HL-60/S4 treated with phorbol 12-myristate 13-acetate at 8.2 ng/mL for 4 days and 3 days (cell line): ENCODE results near the gene ANKRD63.

Experiments used
- in situ Hi-C: fragments of 300-500 bp; cut with MboI; formaldehyde crosslinking; loops from 2 replicates; pipeline ENCODE4 v1.15.0; 2022; ENCODE audit warnings: low sequenced_read_pairs

Gene ANKRD63, protein sequence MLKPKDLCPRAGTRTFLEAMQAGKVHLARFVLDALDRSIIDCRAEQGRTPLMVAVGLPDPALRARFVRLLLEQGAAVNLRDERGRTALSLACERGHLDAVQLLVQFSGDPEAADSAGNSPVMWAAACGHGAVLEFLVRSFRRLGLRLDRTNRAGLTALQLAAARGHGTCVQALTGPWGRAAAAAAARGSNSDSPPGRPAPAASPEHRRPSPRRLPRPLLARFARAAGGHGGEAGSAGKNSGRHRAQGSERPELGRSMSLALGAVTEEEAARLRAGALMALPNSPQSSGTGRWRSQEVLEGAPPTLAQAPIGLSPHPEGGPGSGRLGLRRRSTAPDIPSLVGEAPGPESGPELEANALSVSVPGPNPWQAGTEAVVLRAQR

DNA sequence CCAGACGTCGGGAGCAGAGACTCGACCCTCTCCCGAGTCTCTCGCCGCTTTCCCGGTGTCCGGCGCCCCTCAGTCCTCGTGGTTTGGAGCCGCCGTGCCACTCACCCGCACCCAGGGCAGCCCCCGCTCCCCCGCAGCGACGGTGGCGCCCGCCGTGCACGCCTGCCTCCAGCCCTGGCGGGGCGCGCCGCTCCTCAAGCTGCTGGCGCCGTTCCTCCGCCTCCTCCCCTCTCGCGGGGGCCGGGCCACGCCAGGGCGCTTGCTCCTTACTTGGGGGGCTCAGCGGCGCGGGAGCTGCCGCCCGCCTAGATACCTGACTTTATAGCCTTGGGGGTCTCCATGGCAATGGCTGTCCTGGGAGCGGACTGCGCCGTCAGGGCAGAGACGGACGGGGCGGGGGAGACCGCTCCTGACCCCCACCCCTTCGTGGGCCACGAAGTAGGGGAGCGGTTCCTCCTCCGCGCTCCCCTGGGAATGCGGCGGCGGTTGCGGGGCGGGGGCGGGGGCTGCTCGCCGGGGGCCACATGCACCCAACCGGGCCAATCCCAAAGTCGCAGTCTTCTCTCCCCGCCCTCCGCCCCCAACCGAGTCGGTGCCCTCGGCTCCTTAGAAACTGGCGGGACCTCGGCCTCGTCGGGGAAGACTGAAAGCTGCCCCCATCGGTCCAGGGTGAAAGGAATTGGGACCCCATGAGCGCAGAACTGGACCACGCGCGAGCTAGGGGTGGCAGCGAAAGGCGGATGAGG, at the start of gene ANKRD63:
Gene ANKRD63, minus strand, starts transcription at position 196 of the 746 bp plus-strand sequence. CDS start 478 bp downstream, outside the sequence.
- in situ Hi-C loops, result no loop called here

DNA sequence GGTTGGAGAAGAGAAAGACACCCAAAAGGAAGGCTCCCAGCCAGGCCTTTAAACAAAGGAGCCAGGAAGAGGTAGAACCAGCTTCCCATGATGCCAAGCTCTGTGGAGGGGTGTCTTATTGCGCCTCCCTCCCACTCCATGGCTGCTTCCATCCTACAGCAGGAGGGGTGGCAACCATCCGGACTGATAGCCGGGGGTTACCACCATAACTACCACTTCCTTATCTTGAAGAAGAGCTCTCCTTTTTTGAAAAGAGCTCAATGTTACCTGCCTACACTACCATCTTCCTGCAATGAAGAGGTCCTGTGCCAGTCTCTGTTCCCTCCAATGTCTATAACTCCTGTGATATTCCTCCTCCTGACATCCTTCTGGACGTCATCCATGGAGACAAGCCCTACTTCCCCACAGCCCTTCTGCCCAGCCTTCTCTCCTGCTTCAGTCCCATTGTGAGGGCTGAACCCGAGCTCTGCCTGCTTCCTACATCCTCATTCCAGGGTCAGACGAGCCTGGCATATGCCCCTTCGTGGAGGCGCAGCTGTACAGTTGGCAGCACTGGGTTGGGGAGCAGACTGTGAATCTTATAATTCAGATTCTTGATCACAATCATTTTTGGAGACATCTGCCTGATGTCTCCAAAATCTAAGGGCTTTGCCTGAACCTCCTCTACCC, 49.4 kb upstream of the ANKRD63 start:
- in situ Hi-C loops, result no loop called here

DNA sequence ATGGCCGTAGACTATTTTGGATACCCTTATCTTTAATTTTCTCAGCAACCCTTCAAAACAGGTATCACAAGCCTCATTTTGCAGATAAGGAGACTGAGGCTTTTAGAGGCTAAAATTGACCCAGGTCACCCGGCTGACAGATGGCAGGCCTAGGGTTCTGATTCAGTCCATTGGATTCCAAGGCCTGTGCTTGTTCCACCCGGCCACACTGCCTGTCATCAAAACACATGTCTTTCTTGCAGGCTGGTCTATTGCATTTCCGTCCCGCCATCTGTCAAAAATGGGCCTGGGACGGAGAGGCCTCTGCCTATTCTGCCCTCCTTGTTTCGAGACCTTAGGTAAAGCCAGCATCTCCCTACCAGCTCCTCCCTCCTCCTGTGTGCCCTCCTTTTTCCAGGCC, 48.8 kb upstream of the ANKRD63 start:
- in situ Hi-C loops, result no loop called here

DNA sequence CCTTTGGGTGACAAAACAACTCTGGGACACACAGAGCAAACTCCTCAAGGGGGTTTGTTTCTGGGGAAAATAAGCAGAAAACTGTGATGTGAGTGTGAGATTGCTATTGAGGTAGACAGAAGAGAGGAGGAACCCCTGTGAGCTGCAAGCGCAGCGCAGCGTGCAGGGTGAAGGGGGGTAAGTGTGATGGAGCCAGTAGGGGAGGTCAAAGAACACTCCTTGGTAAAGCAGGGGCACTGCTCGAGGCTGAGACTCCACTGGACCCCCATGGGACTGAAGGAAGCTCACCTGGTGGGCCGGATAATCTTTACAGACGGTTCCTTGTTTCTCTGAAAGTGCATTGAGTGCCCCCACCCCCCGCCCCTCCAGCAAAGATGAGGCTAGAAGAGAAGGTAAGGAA, 48.2 kb upstream of the ANKRD63 start:
- in situ Hi-C loops, result no loop called here

DNA sequence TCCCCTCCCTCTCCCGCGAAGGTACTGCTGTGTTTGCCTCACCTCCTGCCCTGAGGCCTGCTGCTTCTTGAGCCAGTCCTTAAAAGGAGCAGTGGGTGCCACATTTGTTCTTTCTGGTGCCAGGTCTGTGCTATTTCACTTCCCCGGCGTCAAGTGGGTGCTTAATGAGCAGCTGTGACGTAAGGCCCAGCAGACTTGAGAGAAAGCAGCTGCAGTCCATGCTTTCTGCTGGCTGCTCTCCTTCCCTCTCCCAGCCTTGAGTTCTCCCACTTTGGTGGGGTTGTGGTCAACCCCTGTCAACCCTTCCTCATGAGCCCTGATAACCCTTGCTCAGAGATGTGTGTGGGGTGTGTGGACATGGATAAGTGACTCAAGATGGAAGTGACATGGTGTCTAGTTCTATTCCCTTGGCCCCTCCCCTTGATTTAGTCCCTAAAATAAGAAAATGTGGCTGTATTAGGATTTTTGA, 47.5 kb upstream of the ANKRD63 start:
- in situ Hi-C loops, result no loop called here

DNA sequence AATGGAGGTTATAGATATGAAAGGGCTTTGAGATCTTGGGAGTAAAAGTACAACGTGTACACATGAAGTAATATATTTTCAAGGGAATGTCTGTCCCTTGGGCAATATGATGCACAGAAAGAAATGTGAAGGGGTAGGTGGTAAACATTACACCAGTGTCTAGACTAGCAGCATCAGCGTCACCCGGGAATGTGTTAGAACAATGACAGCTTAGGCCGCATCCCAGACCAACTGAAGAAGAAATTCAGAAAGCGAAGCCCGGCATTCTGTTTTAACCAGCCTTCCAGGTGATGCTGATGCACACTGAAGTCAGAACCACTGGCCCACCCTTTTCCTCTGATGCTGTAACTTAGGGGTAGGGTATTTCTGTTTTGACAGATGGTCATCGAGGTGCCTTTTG, 46.9 kb upstream of the ANKRD63 start:
- in situ Hi-C loops, result no loop called here

DNA sequence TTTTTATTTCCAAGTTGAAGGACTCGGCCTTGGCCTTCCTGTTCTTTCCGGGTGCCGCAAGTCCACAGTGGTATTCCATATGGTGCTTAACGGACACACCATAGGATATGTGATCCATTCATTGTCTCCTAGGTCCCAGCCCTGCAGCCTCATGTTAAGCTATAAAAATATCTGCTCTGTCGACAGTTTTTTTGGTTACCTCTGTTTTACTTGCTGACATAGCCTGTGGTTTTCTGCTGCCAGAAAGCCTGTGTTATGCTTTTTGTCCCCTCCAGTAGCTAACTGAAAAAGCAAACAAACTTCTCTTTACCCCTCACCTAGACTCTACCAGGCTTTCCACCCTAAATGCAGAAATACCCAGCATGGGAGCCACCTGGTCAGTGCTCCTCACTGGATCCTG, 45.9 kb upstream of the ANKRD63 start:
- in situ Hi-C loops, result no loop called here

DNA sequence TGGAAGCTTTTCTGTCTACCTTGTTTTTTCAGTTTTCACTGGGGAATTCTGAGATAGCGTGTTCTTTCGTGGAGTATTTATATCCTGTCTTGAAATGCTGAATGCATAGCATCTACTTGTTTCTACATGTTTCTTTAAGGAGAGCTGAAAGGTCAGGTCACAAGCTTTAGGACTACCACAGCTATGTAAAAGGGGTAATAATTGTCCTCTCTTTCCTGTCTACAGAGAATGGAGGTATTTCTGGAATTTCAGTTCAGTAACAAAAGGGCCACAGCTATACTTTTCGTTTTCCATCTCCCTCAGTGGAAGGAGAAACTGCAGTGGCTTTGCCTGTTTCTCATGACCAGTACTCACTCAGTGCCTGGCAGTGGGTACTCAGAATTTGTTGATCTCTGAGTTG, 45.3 kb upstream of the ANKRD63 start:
- in situ Hi-C loops, result no loop called here

DNA sequence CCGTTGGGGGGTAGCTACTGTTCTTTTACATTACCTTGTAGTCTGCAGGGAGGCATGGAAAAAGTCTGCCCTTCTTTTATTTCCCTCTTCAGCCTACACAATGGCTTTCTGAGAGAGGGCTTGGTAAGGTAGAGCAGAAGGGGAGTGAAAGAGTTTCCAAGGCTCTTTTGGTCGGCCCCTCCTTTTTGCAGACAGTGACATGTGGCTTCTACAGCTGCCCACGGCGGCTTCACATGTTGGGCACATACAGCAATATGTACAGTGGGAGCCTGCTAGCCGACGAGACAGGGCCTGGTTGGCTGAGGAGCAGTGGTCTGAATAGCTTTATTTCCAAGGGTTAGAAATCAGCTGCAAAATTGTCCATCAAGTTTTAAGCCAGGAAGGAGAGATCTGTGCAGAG, 44.6 kb upstream of the ANKRD63 start:
- in situ Hi-C loops, result no loop called here

DNA sequence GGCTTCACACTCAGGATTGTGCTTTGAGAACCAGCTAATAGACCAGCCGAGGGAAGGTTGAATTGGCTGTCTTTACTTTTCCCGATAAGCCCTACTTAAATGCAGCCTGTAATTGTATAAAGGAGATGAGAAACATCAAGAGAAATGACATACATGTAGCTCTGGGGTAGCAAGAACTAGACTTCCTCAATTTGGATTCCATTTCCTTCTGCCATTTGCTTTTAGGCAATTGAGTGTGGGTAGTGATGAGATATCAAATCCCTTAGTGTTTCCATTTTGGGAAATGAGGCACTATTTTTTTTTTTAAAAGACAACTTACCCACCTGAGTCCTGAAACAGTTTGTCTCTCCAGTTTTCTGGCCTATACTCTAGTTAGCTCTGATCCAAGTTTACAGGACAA, 42.8 kb upstream of the ANKRD63 start:
- in situ Hi-C loops, result no loop called here

DNA sequence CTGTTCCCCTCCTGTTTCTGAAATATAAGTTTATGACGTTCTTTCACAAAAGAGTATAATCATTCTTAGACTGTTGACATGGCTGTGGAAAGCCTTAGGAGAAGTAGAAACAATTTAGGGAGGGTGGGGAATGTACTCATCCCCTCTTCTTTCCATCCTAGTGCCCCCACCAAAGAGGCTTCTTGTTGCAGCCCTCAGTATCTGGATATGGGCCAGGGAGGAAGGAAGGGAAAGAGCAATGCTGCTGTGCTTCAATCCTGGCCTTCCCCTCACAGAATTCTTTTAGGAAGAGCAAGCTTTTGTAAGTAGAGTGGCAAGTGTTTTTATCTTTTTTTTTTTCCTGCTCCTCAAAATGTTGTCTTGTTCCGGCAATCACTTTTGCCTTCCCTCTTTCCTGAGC, 42.3 kb upstream of the ANKRD63 start:
- in situ Hi-C loops, result no loop called here

DNA sequence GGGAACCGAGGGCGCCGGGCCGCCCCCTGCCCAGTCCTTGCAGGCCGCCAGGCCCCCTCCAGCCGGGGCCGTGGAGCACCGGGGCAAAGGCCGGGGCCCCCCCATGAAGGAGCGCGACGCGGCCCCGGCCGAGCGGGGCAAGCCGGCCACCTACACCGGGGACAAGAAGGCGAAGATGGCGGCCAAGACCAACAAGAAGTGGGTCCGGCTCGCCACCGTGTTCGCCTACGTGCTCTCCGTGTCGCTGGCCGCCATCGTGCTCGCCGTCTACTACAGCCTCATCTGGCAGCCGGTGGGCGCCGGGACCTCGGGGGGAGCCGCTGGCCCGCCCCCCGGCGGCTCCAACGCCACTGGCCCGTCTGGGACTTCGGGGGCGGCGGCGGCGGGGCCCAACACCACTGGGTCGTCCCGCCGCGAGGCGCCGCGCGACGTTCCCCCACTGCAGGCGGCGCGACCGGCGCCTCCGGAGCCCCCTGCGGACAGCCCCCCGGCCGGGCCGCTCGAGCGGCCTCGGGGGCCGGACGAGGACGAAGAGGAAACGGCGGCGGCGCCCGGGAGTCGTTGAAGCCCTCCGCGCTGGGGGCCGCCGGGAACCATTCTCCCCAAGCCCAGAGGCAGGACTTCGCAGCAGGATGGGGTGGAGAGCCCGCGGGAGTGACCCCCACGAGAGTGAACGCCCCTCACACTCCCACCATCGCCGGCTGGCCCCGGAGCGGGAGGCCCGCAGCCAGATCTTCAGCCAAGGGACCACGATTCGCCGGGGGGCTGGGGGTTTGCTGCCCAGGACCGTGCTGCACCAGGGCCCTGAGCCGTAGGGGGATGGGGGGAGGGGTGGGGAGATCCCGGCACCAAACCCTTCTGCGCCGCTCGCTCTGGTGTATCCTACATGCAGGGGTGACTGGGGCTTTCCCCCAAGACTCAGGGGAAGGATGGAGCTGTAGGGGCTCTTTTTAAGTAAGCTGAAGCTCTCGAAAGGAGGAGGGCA, 41.4 kb upstream of the ANKRD63 start:
- in situ Hi-C loops, result no loop called here

DNA sequence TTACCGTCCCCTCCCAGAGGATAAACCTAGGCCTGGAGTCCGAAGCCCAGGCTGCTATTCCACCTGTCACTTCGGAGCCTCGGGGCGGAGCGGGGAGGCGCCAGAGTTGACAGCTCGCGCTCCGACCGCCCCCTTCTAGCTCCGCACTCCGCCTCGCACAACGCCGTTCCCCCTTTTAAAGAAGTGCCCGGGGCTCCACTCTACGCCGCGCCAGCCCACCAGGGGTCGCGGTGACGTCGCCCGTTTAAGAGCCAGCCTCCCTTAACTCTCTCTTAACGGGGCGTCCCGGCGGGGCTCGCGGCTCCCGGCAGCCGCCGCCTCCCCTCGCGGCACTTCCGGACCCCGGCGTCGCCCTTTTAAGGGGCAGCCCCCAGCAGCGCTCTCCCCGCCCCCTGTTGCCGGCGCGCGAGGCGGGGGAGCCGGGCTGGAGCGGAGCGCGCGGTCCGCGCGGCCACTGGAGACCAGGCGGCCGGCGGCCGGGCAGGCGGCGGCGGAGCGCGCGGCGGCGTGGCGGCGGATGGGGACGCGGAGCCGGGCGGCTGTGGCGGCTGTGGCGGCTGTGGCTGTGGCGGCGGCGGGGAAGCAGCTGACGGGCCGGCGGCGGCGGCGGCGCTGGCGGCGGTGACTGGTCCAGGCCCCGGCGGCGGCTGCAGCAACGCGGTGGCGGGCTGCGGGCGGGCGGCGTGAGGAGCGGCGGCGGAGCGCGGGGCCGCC, 40.5 kb upstream of the ANKRD63 start, which contains the start of gene INAFM2:
Gene INAFM2, plus strand, starts transcription at position 454 of the 714 bp plus-strand sequence. CDS start 364 bp downstream, outside the sequence.
- in situ Hi-C loops, result no loop called here

DNA sequence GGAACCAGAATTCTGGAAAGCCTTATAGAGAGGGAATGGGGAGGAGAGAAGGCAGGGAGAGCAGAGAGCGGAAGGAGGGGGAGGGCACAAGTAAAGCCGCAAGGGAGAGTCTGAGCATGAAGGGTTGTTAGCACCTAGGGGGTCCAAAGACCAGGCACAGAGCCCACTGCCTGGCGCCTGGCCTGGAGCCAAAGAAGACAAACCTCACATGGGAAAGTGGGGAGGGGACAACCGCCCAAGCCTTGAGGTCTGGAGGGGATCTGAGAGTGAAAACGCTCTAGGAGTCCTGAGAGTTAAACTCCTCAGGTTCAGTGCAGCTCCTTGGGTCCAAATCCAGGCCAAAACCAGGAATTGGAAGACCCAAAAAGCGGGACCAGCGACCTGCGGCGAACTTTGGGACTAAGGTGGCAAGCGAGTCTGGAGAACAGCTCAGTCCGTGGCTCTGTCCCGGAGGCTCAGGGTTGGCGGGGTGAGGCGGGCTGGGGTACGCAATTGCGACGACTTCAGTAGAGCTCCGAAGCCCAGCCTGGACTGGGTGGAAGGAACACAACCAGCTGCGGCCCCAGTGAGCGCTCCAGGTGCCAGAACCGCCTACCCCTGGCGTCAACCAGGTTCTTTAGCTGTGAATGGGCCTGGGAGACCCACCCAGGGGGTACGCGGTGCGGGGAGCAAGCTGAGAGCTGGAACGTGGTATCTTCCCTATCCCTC, 39.8 kb upstream of the ANKRD63 start:
- in situ Hi-C loops, result no loop called here

DNA sequence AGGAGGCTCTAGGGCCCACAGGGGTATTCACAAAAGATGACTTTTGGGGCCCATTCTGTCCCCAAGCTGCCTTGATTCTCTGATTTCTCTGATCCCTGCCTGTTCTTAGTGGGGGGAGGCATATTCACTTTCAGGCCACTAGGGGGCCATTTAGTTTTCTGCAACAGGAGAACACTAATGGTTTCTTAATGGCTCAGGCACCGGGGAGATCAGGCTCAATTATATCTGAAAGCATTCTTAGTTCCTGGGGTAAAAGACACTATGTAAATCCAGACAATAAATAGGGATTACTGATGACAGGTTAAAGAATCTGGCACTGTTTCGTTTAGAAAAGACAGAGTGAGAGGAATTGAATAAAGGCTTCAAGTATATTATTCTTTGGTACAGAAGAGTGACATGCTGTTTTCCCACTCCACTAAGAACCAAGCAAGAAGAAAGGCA, 38.1 kb upstream of the ANKRD63 start:
- in situ Hi-C loops, result no loop called here

DNA sequence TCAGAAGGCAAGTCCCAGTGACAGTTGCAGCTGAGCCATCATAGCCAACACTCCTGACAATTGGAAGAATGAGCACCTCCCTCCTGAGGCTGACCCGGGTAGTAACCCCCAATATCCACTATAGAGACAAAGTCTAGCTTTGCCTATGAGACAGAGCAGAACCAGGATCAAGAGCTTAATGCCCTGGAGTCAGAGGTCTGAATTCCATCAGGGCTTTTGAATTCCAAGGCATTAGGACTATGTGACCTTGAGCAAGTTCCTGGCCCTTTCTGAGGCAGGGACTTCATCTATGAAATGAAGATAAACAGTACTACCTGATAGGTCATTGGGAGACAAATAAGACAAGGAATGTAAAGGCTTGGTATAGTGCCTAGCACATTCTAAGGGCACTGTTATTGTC, 37.5 kb upstream of the ANKRD63 start:
- in situ Hi-C loops, result no loop called here

DNA sequence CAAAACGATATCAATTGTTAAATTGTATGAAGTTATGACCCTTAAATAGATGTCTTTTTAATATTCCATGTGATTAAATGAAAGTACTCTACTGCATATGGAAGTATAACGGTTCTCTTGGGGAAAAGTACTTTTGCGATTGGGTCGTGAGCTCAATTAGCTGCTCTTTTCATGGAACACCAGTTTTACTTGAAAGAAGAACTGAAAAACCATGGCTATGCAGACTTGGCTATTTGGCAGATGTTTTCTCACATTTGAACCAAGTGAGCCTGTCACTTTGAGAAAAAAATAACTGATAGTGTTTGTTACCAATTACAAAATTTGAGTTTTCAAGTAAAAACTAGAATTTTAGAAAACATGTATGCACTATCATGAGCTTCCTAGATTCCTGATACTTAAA, 34.7 kb upstream of the ANKRD63 start:
- in situ Hi-C loops, result no loop called here

DNA sequence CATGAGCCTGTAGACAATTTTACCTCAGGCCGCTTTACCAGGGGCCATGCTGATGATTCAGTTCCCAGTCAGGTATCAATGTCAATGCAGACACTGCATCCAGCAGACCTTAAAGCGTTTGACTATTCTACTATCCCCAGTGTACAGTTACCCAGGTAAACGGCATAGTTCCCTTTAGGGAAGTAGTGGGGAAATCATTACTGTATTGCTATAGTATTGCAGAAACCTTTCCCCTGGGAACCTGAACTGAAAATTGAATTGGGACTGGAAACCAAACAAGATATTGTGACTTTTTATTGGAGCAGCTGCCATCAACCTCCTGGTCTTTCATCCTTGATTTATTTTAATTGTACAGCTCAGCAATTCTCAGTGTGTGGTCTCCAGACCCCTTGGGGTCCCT, 34.1 kb upstream of the ANKRD63 start:
- in situ Hi-C loops, result no loop called here

DNA sequence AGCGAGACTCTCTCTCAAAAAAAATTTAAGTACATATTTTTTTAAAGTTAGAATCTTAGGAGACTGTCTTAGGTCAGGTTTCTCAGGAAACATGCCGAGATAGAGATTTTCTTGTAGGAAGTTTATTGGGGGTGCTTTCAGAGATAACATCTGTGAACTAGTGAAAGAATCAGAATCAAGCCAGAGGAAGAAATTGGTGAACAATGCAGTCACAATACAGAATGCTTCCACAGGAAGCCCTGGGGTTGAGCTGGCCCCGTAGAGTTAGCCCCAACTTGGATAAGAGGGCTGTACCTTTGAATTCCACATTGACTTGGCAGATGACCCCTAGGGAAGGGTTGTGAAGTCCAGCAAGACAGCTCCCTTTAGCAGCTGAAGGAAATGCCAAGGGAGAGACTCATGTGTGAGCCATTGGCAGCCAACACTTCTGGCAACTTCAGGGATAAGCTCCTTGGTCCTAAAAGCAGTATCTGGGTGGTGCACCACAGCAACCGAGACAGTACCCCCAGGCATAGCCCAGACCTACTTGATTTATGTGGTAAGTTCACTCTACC, 31.9 kb upstream of the ANKRD63 start:
- in situ Hi-C loops, result no loop called here
